PFSK-1 (cell line): Measurements from ENCODE around the gene MYLIP.

Source experiments
- FOXP2 ChIP-seq: optimal IDR thresholded peaks from 2 replicates; pipeline ENCODE3; 2011; ENCODE audit warnings: borderline replicate concordance, control low read depth, inconsistent platforms; ENCODE audit not compliant: insufficient read depth; ENCODE audit errors: extremely low read length, extremely low read depth
- POLR2AphosphoS5 ChIP-seq: IDR thresholded peaks from 2 replicates; pipeline ENCODE4 v1.6.1; 2012; ENCODE audit warnings: low read depth, mild to moderate bottlenecking, control low read depth, low read length, moderate library complexity
- SIN3A ChIP-seq: IDR thresholded peaks from 2 replicates; pipeline ENCODE4 v1.6.1; 2012; ENCODE audit warnings: mild to moderate bottlenecking, low read length, moderate library complexity, borderline replicate concordance; ENCODE audit not compliant: insufficient read depth
- TAF1 ChIP-seq: IDR thresholded peaks from 2 replicates; pipeline ENCODE4 v1.6.1; 2012; ENCODE audit warnings: low read length, control low read depth, borderline replicate concordance; ENCODE audit not compliant: insufficient read depth
- TF ChIP-seq, protein P1 (sequence below), 2 experiments: IDR thresholded peaks; 2 replicates each; pipeline versions ENCODE4 v1.6.1 to v1.8.0; 2011 to 2012; ENCODE audit warnings: low read depth in 2 of 2, low read length in 2 of 2, control low read depth in 1 of 2, inconsistent platforms in 1 of 2, mild to moderate bottlenecking in 1 of 2, moderate library complexity in 1 of 2; ENCODE audit not compliant: insufficient read depth in 1 of 2

MYLIP gene

DNA sequence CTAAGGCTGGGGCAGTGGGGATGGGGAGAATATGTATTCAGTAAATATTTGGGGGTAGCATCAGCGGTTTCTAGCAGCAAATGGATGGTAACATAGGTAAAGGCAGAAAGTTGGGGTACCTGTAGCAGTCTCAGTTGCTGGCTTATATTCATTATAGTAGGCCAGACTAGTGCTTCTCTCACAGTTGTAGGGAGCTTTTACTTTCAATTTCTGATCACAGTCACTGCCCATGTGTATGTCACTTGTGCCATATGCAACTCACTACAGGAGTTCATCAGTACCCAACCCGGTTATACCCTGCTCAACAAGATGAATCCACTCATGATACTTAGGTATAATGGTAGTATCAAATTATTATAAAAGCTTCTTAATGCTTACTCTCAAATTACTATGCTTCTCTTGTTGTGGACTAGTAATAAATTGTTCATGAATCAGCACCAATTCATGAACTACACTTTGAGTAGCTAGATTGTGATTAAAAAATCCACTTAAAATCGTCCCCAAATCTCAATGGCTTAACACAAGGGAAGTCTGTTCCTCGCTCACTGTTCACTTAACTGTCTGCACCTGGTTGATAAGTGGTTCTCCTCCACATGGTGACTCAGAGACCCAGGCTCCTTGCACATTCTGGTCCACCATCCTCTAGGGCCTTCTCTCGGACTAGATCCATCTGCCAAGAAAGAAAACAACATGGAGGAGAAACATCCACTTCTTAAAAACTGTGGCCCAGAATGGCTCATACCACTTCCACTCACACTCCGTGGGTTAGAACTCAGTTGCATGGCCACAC lies 31.3 kb upstream of the MYLIP start:
- TF ChIP-seq TAF1: no peak
- no peak for TF ChIP-seq FOXP2
- TF ChIP-seq, protein P1, sequence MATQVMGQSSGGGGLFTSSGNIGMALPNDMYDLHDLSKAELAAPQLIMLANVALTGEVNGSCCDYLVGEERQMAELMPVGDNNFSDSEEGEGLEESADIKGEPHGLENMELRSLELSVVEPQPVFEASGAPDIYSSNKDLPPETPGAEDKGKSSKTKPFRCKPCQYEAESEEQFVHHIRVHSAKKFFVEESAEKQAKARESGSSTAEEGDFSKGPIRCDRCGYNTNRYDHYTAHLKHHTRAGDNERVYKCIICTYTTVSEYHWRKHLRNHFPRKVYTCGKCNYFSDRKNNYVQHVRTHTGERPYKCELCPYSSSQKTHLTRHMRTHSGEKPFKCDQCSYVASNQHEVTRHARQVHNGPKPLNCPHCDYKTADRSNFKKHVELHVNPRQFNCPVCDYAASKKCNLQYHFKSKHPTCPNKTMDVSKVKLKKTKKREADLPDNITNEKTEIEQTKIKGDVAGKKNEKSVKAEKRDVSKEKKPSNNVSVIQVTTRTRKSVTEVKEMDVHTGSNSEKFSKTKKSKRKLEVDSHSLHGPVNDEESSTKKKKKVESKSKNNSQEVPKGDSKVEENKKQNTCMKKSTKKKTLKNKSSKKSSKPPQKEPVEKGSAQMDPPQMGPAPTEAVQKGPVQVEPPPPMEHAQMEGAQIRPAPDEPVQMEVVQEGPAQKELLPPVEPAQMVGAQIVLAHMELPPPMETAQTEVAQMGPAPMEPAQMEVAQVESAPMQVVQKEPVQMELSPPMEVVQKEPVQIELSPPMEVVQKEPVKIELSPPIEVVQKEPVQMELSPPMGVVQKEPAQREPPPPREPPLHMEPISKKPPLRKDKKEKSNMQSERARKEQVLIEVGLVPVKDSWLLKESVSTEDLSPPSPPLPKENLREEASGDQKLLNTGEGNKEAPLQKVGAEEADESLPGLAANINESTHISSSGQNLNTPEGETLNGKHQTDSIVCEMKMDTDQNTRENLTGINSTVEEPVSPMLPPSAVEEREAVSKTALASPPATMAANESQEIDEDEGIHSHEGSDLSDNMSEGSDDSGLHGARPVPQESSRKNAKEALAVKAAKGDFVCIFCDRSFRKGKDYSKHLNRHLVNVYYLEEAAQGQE (IDR thresholded peaks at IDR 0.05; ENCODE audit: insufficient read depth in 1 of 2, low read depth in 2 of 2, low read length in 2 of 2): no peak
- no peak for TF ChIP-seq POLR2AphosphoS5
- no peak for TF ChIP-seq SIN3A

DNA sequence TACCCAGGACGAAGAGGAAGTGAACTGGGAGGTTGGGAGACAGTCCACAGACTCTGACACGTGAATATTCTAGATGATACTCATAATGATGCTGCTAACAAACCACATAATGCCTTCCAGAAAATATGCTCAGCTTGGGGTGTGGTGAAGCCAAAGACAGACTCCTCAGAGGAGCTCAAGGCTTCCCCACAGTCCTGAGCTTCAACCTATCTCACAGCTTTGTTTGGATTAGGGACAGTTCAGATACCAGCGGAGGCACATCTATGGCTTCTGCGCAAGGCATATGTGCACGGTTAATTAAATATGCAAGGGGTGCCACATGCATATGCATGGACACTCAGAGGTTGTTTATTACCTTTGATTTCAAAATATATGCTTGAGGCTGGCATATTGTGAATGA lies 30.7 kb upstream of the MYLIP start:
- TF ChIP-seq FOXP2 (no peak), SIN3A (no peak), POLR2AphosphoS5 (no peak), TAF1 (no peak)
- TF ChIP-seq, protein P1 (IDR thresholded peaks at IDR 0.05; ENCODE audit: insufficient read depth in 1 of 2, low read depth in 2 of 2, low read length in 2 of 2): no peak

DNA sequence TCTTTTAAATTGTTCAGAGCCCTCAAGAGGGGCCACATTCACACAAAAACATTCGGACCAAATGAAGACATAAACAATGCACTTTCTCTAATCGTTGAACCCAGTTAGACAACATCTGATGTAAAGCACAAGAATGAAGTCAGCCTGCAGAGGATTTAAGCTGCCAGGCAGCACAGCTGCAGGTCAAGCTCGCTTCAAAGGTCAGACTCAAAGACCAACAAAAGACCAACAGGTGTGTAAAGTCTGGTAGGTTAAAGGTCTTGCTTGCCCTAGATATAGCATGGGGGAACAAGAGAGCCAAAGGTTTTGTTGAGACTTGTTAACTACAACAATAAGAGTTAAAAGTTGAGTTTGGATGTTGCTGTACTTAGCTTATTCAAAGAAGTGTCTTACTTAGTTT lies 26.7 kb upstream of the MYLIP start:
- TF ChIP-seq SIN3A: no peak
- TF ChIP-seq FOXP2: no peak
- TF ChIP-seq, protein P1 (IDR thresholded peaks at IDR 0.05; ENCODE audit: insufficient read depth in 1 of 2, low read depth in 2 of 2, low read length in 2 of 2): no peak
- TF ChIP-seq POLR2AphosphoS5: no peak
- TF ChIP-seq TAF1: no peak

DNA sequence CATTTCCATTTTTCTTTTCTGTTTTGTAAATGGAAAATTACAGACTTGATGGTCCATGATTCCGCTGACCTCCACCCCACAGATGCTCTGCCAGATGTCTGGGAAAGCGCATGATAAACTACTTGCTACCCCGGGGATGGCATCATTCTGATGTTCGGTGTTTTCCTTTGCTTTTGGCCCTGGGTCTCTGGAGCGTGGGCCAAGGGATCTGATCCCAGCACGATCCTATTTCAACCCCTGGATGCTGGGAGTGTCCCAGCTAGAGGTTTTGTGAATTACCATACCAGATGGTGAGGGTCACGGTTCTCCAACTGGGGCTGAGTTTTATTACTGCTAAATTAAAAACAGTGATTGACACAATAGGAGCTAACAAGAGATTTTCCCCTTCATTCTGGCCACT lies 25.2 kb upstream of the MYLIP start:
- no peak for TF ChIP-seq SIN3A
- TF ChIP-seq POLR2AphosphoS5: no peak
- TF ChIP-seq, protein P1 (IDR thresholded peaks at IDR 0.05; ENCODE audit: insufficient read depth in 1 of 2, low read depth in 2 of 2, low read length in 2 of 2): no peak
- no peak for TF ChIP-seq TAF1
- TF ChIP-seq FOXP2: no peak
